ENCODE measurements around the gene PLEKHA7. TPM values are rescaled to one million over a fixed set of nuclear protein-coding genes. Genes with fewer than 3 reads are reported as not detected.

PLEKHA7 gene
- total RNA-seq, 1 experiment from 2014 or later: 13.0 TPM

DNA sequence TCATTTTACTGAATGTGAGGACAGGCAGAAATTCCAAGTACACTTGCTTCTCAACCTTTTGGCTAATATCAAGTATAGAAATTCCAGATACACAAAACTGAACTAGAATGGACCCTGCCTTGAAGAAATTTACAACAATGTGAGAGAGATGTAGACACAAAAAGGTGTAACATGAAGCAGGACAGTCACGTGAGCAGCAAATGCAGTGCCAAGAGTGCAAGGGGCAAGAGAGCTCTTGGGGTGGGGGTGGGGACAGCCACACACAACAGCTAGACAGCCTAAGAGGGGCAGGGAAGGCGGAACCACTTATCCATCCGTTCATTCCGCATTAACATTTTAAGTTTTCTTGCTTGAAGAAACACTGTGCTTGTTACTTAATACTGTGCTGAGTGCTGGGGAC lies 28.9 kb downstream of the PLEKHA7 start:
- no peak overlapping the region for H3K4me3 Mint-ChIP-seq
- ATAC-seq (no peak), DNase-seq (ENCODE audit: low spot score) (no peak)
- no peaks in the 10 kb centered on the region for H3K27me3 Mint-ChIP-seq (ENCODE audit: low read depth)
- ChIA-PET CTCF (interaction anchor here (4.4 kb wide), 1 partner anchor 29 kb away, joined by 14 read pairs; the partner anchor contains the start of gene PLEKHA7), POLR2A (no interaction called here)
- H3K4me1 Mint-ChIP-seq: peaks cover 48% of the 10 kb centered on the region
- no peak overlapping the region for H3K27ac Mint-ChIP-seq
- TF ChIP-seq PREB (CRISPR knock-in tag; IDR thresholded peaks at IDR 0.05; ENCODE audit: borderline replicate concordance) (no peak), MLX (CRISPR knock-in tag; IDR thresholded peaks at IDR 0.05) (no peak), AFF4 (CRISPR knock-in tag; IDR thresholded peaks at IDR 0.05; ENCODE audit: borderline replicate concordance) (no peak), SMAD4 (CRISPR knock-in tag; IDR thresholded peaks at IDR 0.05) (no peak), ATF1 (CRISPR knock-in tag; IDR thresholded peaks at IDR 0.05) (no peak), CREM (CRISPR knock-in tag; IDR thresholded peaks at IDR 0.05) (no peak), GABPB1 (CRISPR knock-in tag; IDR thresholded peaks at IDR 0.05) (no peak), JUN (CRISPR knock-in tag; IDR thresholded peaks at IDR 0.05) (no peak), ZBTB21 (CRISPR knock-in tag; IDR thresholded peaks at IDR 0.05; ENCODE audit: borderline replicate concordance) (no peak), ZNF396 (CRISPR knock-in tag; IDR thresholded peaks at IDR 0.05; ENCODE audit: borderline replicate concordance) (no peak)
- TF ChIP-seq, protein P1, sequence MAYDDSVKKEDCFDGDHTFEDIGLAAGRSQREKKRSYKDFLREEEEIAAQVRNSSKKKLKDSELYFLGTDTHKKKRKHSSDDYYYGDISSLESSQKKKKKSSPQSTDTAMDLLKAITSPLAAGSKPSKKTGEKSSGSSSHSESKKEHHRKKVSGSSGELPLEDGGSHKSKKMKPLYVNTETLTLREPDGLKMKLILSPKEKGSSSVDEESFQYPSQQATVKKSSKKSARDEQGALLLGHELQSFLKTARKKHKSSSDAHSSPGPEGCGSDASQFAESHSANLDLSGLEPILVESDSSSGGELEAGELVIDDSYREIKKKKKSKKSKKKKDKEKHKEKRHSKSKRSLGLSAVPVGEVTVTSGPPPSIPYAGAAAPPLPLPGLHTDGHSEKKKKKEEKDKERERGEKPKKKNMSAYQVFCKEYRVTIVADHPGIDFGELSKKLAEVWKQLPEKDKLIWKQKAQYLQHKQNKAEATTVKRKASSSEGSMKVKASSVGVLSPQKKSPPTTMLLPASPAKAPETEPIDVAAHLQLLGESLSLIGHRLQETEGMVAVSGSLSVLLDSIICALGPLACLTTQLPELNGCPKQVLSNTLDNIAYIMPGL (CRISPR knock-in tag; IDR thresholded peaks at IDR 0.05): no peak
- TF ChIP-seq, protein P2, sequence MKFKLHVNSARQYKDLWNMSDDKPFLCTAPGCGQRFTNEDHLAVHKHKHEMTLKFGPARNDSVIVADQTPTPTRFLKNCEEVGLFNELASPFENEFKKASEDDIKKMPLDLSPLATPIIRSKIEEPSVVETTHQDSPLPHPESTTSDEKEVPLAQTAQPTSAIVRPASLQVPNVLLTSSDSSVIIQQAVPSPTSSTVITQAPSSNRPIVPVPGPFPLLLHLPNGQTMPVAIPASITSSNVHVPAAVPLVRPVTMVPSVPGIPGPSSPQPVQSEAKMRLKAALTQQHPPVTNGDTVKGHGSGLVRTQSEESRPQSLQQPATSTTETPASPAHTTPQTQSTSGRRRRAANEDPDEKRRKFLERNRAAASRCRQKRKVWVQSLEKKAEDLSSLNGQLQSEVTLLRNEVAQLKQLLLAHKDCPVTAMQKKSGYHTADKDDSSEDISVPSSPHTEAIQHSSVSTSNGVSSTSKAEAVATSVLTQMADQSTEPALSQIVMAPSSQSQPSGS (CRISPR knock-in tag; IDR thresholded peaks at IDR 0.05; ENCODE audit: borderline replicate concordance, low read depth): no peak
- no peaks in the 10 kb centered on the region for H3K36me3 Mint-ChIP-seq
- H3K9me3 Mint-ChIP-seq: no peaks in the 10 kb centered on the region

DNA sequence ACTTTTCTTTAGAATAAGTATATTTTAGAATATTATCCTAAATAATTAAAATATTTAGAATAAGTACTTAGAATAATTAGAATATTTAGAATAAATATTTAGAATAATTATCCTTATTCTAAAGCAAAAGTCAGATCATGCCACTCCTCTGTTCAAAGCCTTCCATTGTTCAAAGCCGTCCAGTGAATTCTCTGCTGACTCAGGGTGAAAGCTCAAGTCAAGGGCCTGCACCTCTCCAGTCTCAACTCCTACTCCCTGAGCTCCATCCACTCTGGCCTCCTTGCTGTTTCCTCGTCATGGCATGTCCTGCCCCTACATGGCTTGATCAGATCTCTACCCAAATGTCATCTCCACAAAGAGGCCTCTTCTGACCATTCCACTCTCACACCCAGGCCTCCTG lies 30.0 kb downstream of the PLEKHA7 start:
- CTCF ChIA-PET: interaction anchor here (4.4 kb wide), 1 partner anchor 31 kb away, joined by 14 read pairs; the partner anchor contains the start of gene PLEKHA7
- Mint-ChIP-seq H3K4me3 (no peak overlapping the region), H3K27ac (no peak overlapping the region), H3K27me3 (ENCODE audit: low read depth) (no peaks in the 10 kb centered on the region), H3K36me3 (no peaks in the 10 kb centered on the region), H3K4me1 (peaks cover 55% of the 10 kb centered on the region), H3K9me3 (no peaks in the 10 kb centered on the region)
- TF ChIP-seq, protein P3, sequence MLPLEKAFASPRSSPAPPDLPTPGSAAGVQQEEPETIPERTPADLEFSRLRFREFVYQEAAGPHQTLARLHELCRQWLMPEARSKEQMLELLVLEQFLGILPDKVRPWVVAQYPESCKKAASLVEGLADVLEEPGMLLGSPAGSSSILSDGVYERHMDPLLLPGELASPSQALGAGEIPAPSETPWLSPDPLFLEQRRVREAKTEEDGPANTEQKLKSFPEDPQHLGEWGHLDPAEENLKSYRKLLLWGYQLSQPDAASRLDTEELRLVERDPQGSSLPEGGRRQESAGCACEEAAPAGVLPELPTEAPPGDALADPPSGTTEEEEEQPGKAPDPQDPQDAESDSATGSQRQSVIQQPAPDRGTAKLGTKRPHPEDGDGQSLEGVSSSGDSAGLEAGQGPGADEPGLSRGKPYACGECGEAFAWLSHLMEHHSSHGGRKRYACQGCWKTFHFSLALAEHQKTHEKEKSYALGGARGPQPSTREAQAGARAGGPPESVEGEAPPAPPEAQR (CRISPR knock-in tag; IDR thresholded peaks at IDR 0.05): no peak
- TF ChIP-seq NR1H2 (CRISPR knock-in tag; IDR thresholded peaks at IDR 0.05) (no peak), MYBL2 (CRISPR knock-in tag; IDR thresholded peaks at IDR 0.05) (no peak), HMGA2 (CRISPR knock-in tag; IDR thresholded peaks at IDR 0.05) (peak; percentile 87)
- TF ChIP-seq, protein P4, sequence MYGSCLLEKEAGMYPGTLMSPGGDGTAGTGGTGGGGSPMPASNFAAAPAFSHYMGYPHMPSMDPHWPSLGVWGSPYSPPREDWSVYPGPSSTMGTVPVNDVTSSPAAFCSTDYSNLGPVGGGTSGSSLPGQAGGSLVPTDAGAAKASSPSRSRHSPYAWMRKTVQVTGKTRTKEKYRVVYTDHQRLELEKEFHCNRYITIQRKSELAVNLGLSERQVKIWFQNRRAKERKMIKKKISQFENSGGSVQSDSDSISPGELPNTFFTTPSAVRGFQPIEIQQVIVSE (CRISPR knock-in tag; IDR thresholded peaks at IDR 0.05; ENCODE audit: borderline replicate concordance): no peak
- DNase-seq (ENCODE audit: low spot score): no peak
- POLR2A ChIA-PET: no interaction called here
- no peak for ATAC-seq

Measured in WTC11 (cell line).